Mucosa of stomach (tissue), 1 donor: ENCODE measurements around the gene SLC25A21.

Source experiments
- H3K27me3 ChIP-seq: one replicate; pipeline ENCODE4 v1.7.0; 2013; ENCODE audit warnings: mild to moderate bottlenecking, low read length; ENCODE audit not compliant: control insufficient read depth, insufficient read depth
- H3K36me3 ChIP-seq: one replicate; pipeline ENCODE4 v1.7.0; 2013; ENCODE audit warnings: low read length; ENCODE audit not compliant: control insufficient read depth, insufficient read depth
- H3K4me1 ChIP-seq: one replicate; pipeline ENCODE4 v1.7.0; 2013; ENCODE audit warnings: mild to moderate bottlenecking, low read length; ENCODE audit not compliant: control insufficient read depth, insufficient read depth
- H3K4me3 ChIP-seq: one replicate; pipeline ENCODE4 v1.7.0; 2013; ENCODE audit warnings: low read length
- H3K9ac ChIP-seq: one replicate; pipeline ENCODE4 v1.7.0; 2013; ENCODE audit warnings: mild to moderate bottlenecking, low read length, moderate library complexity
- H3K9me3 ChIP-seq: one replicate; pipeline ENCODE4 v1.7.0; 2013; ENCODE audit warnings: mild to moderate bottlenecking, low read length, moderate library complexity; ENCODE audit not compliant: control insufficient read depth
- donor health status: Pancreatic carcinoma.

The SLC25A21 gene

GRCh38 chr14:36672095-36672494, 500.3 kb downstream of the SLC25A21 start:
- Histone ChIP-seq H3K4me3 (no peak overlapping the region), H3K36me3 (no peaks in the 10 kb centered on the region), H3K9ac (no peak overlapping the region), H3K9me3 (no peaks in the 10 kb centered on the region), H3K4me1 (no peaks in the 10 kb centered on the region), H3K27me3 (peaks cover 22% of the 10 kb centered on the region)

GRCh38 chr14:36671149-36671548, 501.3 kb downstream of the SLC25A21 start:
- Histone ChIP-seq H3K4me3 (no peak overlapping the region), H3K9ac (no peak overlapping the region), H3K9me3 (no peaks in the 10 kb centered on the region), H3K27me3 (peaks cover 26% of the 10 kb centered on the region), H3K36me3 (no peaks in the 10 kb centered on the region), H3K4me1 (no peaks in the 10 kb centered on the region)

DNA sequence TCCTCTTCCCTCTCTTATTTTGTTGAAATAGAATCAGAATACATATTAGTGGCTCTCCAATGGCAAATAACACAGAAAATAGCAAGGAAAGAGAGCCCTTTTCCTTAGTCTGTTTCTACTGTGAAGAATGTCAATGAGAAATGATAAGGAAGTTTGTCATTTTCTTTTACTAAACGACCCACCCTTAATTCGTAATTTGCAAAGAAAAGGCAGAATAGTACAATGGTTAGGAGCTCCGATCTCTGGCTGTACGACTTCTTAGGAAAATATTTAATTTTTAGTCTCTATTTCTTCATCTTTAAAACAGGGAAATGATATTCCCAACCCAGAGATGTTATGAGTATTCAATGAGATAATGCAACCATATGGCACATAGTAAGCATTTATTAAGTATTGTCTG, 504.7 kb downstream of the SLC25A21 start:
- Histone ChIP-seq H3K36me3 (no peaks in the 10 kb centered on the region), H3K4me3 (no peak overlapping the region), H3K4me1 (peaks cover 15% of the 10 kb centered on the region), H3K9ac (no peak overlapping the region), H3K9me3 (no peaks in the 10 kb centered on the region), H3K27me3 (peaks cover 55% of the 10 kb centered on the region)

- Histone ChIP-seq H3K9ac (no peak overlapping the region), H3K4me1 (peaks cover 26% of the 10 kb centered on the region), H3K36me3 (no peaks in the 10 kb centered on the region), H3K9me3 (no peaks in the 10 kb centered on the region), H3K4me3 (no peak overlapping the region), H3K27me3 (peaks cover 65% of the 10 kb centered on the region)
These were observed 505.8 kb downstream of the SLC25A21 start for GRCh38 chr14:36666416-36667206.

DNA sequence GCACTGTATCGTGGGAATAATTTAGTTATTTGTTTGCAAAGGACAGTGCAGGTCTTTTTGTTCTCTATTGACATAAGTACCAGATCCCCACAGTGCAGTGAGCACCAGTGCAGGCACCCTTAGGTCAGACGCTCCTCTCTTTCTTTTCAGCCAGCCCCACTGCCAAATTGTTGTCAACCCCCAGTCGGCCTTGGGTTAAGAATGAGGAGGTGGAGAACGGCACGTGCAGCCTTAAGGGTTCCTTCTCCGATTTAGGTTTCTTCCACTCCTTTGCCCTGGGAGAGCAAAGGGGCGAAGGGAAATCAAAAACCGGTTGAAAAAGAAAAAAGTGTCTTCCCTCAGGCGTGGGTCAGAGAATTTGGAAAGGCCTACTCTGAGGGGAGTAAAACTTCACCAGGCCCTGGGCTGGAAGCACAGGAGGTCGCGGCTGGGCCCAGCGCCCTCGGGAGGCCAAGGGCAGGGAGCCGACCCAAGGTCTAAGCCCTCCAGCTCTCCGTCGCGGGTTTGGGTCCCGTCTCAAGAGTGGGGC, 506.5 kb downstream of the SLC25A21 start:
- Histone ChIP-seq H3K27me3 (peaks cover 72% of the 10 kb centered on the region), H3K36me3 (no peaks in the 10 kb centered on the region), H3K9ac (no peak overlapping the region), H3K9me3 (no peaks in the 10 kb centered on the region), H3K4me1 (peaks cover 32% of the 10 kb centered on the region), H3K4me3 (no peak overlapping the region)

DNA sequence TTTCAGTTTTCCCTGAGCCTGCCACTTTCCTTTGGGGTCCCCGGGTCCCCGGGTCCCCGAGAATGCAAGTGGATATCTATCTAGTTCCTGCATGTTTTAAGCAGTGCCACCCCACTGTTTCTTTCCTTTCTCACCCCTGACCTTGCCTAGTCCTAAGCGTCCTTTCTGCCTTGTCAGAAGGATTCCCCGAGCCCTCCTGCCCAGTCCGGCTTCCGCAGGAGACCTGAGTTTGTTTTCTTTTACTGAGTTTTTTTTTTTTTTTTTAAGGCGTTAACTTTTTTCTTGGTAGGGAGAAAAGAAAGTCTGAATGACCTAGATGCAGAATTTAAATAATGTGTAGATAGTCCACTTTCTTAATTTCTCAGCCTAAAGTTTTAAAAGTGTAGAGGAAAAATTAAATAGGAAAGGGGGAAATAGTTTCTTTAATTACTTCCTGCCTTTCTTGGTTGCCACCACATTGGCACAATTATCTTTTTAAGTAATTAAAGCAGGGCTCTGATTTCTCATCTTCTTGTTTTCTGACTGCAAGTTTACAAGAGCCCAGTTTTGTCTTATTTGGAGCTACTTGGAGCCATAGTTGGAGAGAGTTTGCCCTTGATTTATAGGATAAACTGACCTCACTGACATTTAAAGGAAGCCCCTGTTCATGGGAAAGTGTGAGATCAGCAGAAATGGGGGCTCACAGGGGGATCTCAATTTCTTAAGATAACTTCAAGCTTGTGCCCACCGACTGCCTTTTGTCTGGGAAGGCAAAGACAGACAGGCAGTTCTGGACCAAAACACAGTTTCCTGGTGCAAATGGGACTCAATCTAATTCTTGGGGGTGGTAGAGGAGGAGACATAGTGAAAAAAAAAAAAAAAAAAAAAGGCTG, 507.8 kb downstream of the SLC25A21 start:
- Histone ChIP-seq H3K9ac (no peak overlapping the region), H3K4me1 (peaks cover 34% of the 10 kb centered on the region), H3K36me3 (no peaks in the 10 kb centered on the region), H3K4me3 (no peak overlapping the region), H3K27me3 (peaks cover 86% of the 10 kb centered on the region), H3K9me3 (no peaks in the 10 kb centered on the region)

- Histone ChIP-seq H3K4me1 (peaks cover 34% of the 10 kb centered on the region), H3K9me3 (no peaks in the 10 kb centered on the region), H3K36me3 (no peaks in the 10 kb centered on the region), H3K4me3 (no peak overlapping the region), H3K27me3 (peaks cover 95% of the 10 kb centered on the region), H3K9ac (no peak overlapping the region)
These were observed 508.7 kb downstream of the SLC25A21 start for GRCh38 chr14:36663404-36664321.

DNA sequence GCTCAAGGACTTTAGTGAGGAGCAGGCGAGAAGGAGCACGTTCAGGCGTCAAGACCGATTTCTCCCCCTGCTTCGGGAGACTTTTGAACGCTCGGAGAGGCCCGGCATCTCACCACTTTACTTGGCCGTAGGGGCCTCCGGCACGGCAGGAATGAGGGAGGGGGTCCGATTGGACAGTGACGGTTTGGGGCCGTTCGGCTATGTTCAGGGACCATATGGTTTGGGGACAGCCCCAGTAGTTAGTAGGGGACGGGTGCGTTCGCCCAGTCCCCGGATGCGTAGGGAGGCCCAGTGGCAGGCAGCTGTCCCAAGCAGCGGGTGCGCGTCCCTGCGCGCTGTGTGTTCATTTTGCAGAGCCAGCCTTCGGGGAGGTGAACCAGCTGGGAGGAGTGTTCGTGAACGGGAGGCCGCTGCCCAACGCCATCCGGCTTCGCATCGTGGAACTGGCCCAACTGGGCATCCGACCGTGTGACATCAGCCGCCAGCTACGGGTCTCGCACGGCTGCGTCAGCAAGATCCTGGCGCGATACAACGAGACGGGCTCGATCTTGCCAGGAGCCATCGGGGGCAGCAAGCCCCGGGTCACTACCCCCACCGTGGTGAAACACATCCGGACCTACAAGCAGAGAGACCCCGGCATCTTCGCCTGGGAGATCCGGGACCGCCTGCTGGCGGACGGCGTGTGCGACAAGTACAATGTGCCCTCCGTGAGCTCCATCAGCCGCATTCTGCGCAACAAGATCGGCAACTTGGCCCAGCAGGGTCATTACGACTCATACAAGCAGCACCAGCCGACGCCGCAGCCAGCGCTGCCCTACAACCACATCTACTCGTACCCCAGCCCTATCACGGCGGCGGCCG, 509.6 kb downstream of the SLC25A21 start:
- no peaks in the 10 kb centered on the region for H3K36me3 ChIP-seq
- H3K9me3 ChIP-seq: no peaks in the 10 kb centered on the region
- peak overlapping the region; percentile 31 for H3K4me3 ChIP-seq
- H3K4me1 ChIP-seq: peaks cover 36% of the 10 kb centered on the region
- H3K9ac ChIP-seq: no peak overlapping the region
- peaks cover 100% of the 10 kb centered on the region for H3K27me3 ChIP-seq

- peaks cover 100% of the 10 kb centered on the region for H3K27me3 ChIP-seq
- H3K9ac ChIP-seq: no peak overlapping the region
- H3K4me1 ChIP-seq: peaks cover 42% of the 10 kb centered on the region
- no peaks in the 10 kb centered on the region for H3K9me3 ChIP-seq
- no peak overlapping the region for H3K4me3 ChIP-seq
- no peaks in the 10 kb centered on the region for H3K36me3 ChIP-seq
These were observed 510.2 kb downstream of the SLC25A21 start for GRCh38 chr14:36662258-36662542.

DNA sequence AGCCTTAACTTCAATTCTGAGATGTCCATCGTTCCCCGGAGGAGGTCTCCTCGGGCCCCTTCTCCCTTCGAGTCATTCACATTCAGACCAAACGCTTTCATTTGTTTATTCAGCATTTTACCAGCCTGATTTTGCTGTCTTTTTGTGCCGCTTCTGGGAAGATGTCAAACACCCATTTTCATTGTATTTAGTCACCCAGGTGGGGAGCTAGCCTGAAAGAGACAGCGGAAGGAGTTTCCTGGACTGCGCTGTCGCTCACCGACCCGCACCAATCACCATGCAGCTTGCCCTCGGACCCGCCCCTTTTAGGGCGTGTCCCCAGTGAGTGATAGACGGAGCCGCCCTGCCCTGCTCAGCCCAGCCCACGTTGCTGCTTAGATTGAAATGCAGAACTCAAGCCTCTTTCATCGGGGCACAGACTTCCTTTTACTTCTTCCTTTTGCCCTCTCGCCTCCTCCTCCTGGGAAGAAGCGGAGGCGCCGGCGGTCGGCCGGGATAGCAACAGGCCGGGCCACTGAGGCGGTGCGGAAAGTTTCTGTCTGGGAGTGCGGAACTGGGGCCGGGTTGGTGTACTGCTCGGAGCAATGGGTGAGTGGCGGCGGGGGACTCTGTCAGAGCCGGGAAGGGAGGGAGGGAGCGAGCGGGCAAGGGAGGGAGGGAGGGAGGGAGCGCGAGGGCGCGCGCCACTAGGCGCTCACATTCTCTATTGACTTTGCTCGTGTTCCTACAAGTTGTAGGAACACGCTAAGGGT, 510.7 kb downstream of the SLC25A21 start, which contains the start of gene PAX9:
Gene PAX9 (plus strand): TSS at position 355 of the 752 bp plus-strand sequence. CDS start 230 bp downstream, at position 585.
- Histone ChIP-seq H3K4me1 (peaks cover 47% of the 10 kb centered on the region), H3K36me3 (no peaks in the 10 kb centered on the region), H3K4me3 (peak within 1 kb of the TSS; percentile 31), H3K27me3 (peaks cover 100% of the 10 kb centered on the region), H3K9ac (no peak within 1 kb of the TSS), H3K9me3 (no peaks in the 10 kb centered on the region)
